ENCODE results near the gene PSAPL1. TPM values are rescaled to one million over a fixed set of nuclear protein-coding genes. Genes with fewer than 3 reads are reported as not detected.

Gene PSAPL1
- total RNA-seq, 1 experiment from 2014 or later: not detected

GRCh38 chr4:7427831-7428260 is 6.9 kb downstream of the PSAPL1 start:
- no TSS peak for BruUV-seq (replicated peaks)
- no peaks in the 10 kb centered on the region for H3K36me3 ChIP-seq (ENCODE audit: control insufficient read depth, insufficient read depth, low read length)
- ATAC-seq: no peak

DNA sequence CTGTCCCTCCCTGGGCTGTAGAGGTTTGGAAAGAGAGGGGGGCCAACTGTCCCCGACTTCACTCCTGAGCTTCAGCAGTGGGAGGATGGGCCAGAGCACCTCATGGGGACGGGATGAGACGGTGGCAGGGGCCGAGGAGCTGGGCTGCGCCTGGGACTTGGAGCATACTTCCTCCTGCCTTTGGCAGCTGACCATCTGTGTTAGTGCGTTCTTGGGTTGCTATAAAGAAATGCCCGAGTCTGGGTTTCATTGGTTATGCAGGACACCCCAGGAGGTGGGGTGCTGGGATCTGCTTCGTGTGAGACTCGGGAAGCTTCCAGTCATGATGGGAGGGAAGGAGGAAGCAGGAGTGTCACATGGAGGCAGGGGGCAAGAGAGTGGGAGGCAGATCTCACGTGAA is 7.4 kb downstream of the PSAPL1 start:
- ChIA-PET POLR2A (no interaction called here), CTCF (no interaction called here)
- Histone ChIP-seq H3K27ac (ENCODE audit: low read length) (no peak overlapping the region), H3K27me3 (ENCODE audit: control insufficient read depth, insufficient read depth, low read length) (no peaks in the 10 kb centered on the region), H3K36me3 (ENCODE audit: control insufficient read depth, insufficient read depth, low read length) (no peaks in the 10 kb centered on the region), H3K4me3 (ENCODE audit: low read depth in 2 of 2, low read length in 2 of 2) (no peak overlapping the region), H3K4me1 (ENCODE audit: control insufficient read depth, insufficient read depth, low read length) (no peaks in the 10 kb centered on the region; the same call in 1 of the 2 replicates), H3K9me3 (ENCODE audit: control insufficient read depth, insufficient read depth, low read depth, low read length) (no peaks in the 10 kb centered on the region)
- ATAC-seq (no peak), DNase-seq (ENCODE audit: low read depth, low spot score) (no peak)
- intact Hi-C loops (cut with micrococcal nuclease; ENCODE audit: unreplicated experiment): no loop called here
- no TSS peak for BruUV-seq (replicated peaks)
- in situ Hi-C loops (cut with HindIII; ENCODE audit: low pct_unique_long_range_greater_than_20kb, low sequenced_read_pairs): no loop called here
- TF ChIP-seq REST (IDR thresholded peaks at IDR 0.05; ENCODE audit: insufficient read depth in 1 of 2, low read depth in 2 of 2, low read length in 1 of 2) (no peak), CTCF (IDR thresholded peaks at IDR 0.05) (no peak), TCF7L2 (IDR thresholded peaks at IDR 0.05; ENCODE audit: low read depth, low read length) (no peak), SIN3A (IDR thresholded peaks at IDR 0.05; ENCODE audit: borderline replicate concordance, insufficient read depth, low read depth, low read length) (no peak), POLR2AphosphoS5 (IDR thresholded peaks at IDR 0.05; ENCODE audit: low read depth, low read length) (no peak)

More at GRCh38 chr4:7427831-7428260, 6.9 kb downstream of the PSAPL1 start:
- ChIA-PET POLR2A (no interaction called here), CTCF (no interaction called here)
- in situ Hi-C loops (cut with HindIII; ENCODE audit: low pct_unique_long_range_greater_than_20kb, low sequenced_read_pairs) (no loop called here), intact Hi-C loops (cut with micrococcal nuclease; ENCODE audit: unreplicated experiment) (no loop called here)
- H3K27ac ChIP-seq (ENCODE audit: low read length): no peak overlapping the region
- H3K27me3 ChIP-seq (ENCODE audit: control insufficient read depth, insufficient read depth, low read length): no peaks in the 10 kb centered on the region
- no peaks in the 10 kb centered on the region for H3K9me3 ChIP-seq (ENCODE audit: control insufficient read depth, insufficient read depth, low read depth, low read length)
- H3K4me1 ChIP-seq (ENCODE audit: control insufficient read depth, insufficient read depth, low read length): no peaks in the 10 kb centered on the region; the same call in 1 of the 2 replicates
- no peak overlapping the region for H3K4me3 ChIP-seq (ENCODE audit: low read depth in 2 of 2, low read length in 2 of 2)
- no peak for DNase-seq (ENCODE audit: low read depth, low spot score)
- no peak for TF ChIP-seq SIN3A (IDR thresholded peaks at IDR 0.05; ENCODE audit: borderline replicate concordance, insufficient read depth, low read depth, low read length)
- no peak for TF ChIP-seq REST (IDR thresholded peaks at IDR 0.05; ENCODE audit: insufficient read depth in 1 of 2, low read depth in 2 of 2, low read length in 1 of 2)
- TF ChIP-seq POLR2AphosphoS5 (IDR thresholded peaks at IDR 0.05; ENCODE audit: low read depth, low read length): no peak
- TF ChIP-seq CTCF (IDR thresholded peaks at IDR 0.05): no peak
- no peak for TF ChIP-seq TCF7L2 (IDR thresholded peaks at IDR 0.05; ENCODE audit: low read depth, low read length)
